ENCODE data around the gene CELF2.

Gene CELF2

DNA sequence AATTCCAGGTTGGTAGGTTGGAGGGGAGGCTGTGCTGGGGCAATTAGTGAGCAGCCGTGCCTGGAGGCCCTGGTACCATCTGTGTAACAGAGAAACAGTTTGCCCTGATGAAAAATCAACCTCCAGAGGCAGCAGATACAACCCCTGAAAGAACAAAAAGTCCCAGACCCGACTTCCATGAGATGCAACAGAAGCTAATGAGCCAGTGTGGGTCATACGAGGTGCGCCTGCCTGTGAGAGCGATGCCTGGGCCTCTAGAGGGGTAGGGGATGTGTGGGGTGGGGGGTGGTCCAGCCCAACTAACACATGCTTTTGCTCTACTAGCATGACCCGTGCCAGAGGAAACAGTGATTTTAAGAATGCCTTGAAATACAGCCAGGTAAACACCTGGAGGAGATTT is 39.3 kb downstream of the CELF2 start:
- in situ Hi-C loops (cut with MboI; ENCODE audit: low sequenced_read_pairs) = no loop called here

DNA sequence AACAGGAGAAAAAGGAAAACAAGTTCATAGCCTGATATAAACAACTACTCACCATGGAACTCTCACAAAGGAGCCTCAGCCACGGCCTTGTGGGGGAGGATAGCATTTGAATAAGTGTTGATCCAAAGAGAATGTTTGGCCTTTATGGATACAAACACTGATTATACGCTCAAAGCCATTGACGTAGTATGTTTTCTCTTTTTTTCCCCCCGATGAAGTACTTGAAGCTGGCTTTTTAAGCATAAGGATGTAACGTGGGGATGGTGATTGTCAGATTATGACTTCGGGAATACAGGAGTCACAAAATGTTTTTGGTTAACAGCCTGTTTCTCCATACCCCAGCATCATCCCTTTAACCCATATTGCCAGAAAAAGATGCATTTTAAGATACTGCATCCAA is 39.8 kb downstream of the CELF2 start:
- in situ Hi-C loops (cut with MboI; ENCODE audit: low sequenced_read_pairs) = no loop called here

DNA sequence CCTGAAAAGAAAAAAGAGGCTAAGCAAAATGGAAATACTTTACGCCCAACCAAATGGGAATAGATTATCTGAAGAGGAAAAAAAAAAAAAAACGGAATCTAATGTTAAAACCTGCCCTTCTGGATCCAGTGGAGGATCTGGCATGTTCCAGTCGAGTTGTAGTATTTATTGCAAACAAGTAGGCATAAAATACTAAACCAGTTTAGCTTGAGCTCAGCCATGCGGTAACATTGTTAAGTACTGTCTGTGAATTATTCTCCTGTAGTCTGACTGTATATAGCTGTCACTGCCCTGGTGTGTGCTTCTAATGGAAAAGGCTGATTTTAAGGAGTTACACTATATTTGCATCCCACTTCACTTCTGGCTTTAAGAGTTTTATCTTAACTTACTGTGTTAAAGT is 40.3 kb downstream of the CELF2 start:
- in situ Hi-C loops (cut with MboI; ENCODE audit: low sequenced_read_pairs) = no loop called here

DNA sequence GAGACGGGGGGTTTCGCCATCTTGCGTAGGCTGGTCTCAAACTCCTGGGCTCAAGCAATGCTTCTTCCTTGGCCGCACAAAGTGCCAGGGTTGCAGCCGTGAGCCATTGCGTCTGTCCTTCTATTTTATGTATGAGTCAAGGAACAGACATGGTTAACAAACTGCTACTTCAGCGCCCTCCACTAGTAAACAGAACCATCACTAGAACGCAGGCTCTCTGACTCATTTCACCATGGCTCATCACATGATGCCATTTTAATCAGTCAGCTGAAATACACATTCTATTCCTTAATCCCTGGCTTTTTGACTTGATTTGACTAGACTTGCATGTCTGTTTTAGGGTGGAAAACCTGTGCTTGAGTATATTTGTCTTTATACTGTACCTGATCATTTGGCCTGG is 41.3 kb downstream of the CELF2 start:
- in situ Hi-C loops (cut with MboI; ENCODE audit: low sequenced_read_pairs) = no loop called here

GRCh38 chr10:11063856-11064255 is 46.2 kb downstream of the CELF2 start:
- in situ Hi-C loops (cut with MboI; ENCODE audit: low sequenced_read_pairs) = no loop called here

DNA sequence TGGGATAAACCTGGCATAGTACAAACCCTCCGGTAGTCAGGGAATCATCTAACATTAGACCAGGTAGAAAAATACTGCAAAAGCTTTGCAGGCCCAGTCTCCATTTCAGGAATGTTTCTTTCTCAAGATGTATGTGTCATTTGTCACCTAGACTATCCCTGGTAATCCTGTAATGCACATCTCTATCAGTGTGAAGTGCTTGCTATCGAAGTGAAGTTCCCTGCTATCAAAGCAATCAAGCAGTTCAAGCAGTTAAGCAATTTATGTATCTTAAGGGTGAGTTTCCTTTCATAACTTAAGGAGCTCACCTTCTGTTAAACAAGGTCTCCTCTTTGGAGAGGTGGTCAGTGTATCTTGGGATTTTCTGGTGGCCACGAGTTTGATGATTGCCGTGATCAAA is 47.2 kb downstream of the CELF2 start:
- in situ Hi-C loops (cut with MboI; ENCODE audit: low sequenced_read_pairs) = no loop called here

GRCh38 chr10:11065567-11065966 is 47.9 kb downstream of the CELF2 start:
- in situ Hi-C loops (cut with MboI; ENCODE audit: low sequenced_read_pairs) = no loop called here

GRCh38 chr10:11066520-11066919 is 48.8 kb downstream of the CELF2 start:
- in situ Hi-C loops (cut with MboI; ENCODE audit: low sequenced_read_pairs) = no loop called here

DNA sequence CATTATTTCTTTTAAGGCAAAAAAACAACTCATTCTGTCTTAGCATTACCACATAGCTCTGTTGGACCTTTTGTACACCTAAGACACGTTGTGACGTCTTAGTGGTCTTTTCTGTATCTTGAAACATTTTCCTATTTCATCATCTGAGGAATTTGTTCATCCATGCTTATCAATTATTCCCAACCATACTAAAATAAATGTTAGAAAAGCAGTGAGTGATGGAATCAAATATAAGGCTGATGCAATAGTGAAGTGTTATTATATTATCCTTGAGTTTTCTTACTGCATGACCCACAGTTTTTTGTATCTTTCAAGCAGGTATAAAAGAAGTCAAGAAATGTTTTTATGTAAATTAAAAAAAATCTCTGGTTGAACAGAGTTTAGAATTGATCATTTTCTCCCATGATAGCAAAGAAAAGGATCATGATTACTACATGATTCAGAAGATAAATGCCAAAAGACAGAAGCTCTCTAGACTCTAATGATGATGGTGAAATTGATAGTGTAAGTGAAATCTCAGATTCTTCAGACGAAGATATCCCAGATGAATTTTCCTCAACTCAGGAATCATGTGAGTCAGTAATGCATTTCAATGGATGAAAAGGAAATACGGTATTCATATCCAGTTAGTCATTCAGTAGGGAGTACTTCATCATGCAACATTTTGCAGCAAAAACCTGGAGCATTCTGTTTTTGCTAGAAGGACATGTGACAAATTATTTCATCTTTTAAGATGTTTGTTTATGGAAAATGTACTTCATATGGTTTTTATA is 51.4 kb downstream of the CELF2 start:
- in situ Hi-C loops (cut with MboI; ENCODE audit: low sequenced_read_pairs) = no loop called here

DNA sequence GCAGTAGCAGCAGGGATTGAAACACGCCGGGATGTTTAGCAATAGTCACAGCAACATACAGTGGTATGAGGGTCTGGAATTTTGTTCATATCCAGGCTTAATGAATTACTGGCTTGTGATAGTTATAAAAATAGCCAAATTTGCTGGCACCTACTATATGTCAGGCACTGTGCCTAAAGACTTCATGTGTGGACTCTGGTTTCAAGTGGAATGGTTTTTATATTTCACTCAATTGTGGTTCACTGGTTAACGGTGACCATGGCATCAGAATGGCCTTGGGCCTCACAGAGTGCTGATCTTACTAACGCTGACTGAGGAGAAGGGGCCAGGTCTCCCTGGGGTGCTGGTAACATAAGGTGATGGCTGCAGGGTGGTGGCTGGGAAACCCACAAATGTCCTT is 55.7 kb downstream of the CELF2 start:
- in situ Hi-C loops (cut with MboI; ENCODE audit: low sequenced_read_pairs) = no loop called here

DNA sequence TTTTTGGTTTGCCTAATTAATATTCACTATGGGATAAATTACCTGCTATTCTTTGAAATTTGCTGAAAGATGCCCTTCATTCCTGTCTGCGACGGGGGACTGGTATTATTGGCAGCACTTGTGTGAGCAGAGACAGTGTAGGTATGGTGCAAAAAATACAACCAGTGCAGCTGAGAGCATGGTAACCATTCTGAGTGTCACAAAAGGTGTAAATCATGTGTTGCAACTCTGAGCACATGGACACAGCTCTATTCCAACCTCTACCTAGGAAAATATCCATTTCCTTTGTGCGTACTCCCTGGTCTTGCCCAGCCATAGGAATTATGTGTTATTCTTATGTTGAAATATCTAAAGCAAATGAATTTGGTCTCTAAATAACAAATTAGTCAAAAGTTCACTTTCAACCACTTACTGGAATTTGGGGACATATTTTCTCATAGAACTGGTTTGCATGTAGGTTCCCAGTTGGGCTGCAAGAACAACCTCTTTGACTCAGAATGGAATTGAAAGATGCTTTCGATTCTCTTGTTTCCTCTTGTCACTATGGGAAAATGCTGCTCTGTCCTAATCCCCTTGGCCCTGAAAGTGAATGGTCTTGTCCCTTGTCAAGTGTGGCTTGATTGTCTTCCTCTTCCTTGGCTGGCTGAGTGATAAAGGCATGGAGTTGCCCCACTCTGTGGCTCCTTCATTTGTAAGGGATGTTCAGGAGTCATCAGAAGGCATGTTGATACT is 57.0 kb downstream of the CELF2 start:
- in situ Hi-C loops (cut with MboI; ENCODE audit: low sequenced_read_pairs) = no loop called here

DNA sequence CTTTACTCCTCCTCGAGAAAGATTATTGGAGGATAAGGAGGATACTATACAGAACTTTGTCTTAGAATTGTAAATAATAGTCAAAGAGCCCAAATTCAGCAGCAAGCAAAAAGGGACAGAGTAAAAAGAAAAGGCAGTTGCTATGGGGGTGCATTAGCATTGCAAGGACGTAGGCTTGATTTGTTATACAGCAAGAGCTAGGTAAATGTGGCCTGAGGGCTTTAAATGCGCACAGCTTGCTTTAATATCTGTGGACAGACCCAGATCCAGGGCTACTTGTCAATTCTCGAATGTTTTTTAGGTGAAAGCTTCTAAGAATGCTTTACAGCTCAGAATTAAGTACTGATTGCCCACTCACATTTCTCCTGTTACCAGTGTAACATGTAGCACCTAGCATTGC is 58.5 kb downstream of the CELF2 start:
- in situ Hi-C loops (cut with MboI; ENCODE audit: low sequenced_read_pairs) = no loop called here

GRCh38 chr10:11080564-11080984 is 62.9 kb downstream of the CELF2 start:
- in situ Hi-C loops (cut with MboI; ENCODE audit: low sequenced_read_pairs) = no loop called here

- in situ Hi-C loops (cut with MboI; ENCODE audit: low sequenced_read_pairs) = no loop called here
These were observed 63.7 kb downstream of the CELF2 start for GRCh38 chr10:11081408-11081807.

- in situ Hi-C loops (cut with MboI; ENCODE audit: low sequenced_read_pairs) = no loop called here
These were observed 64.9 kb downstream of the CELF2 start for GRCh38 chr10:11082526-11082925.

GRCh38 chr10:11083051-11083450 is 65.4 kb downstream of the CELF2 start:
- in situ Hi-C loops (cut with MboI; ENCODE audit: low sequenced_read_pairs) = no loop called here

GRCh38 chr10:11085545-11085944 is 67.9 kb downstream of the CELF2 start:
- in situ Hi-C loops (cut with MboI; ENCODE audit: low sequenced_read_pairs) = no loop called here

DNA sequence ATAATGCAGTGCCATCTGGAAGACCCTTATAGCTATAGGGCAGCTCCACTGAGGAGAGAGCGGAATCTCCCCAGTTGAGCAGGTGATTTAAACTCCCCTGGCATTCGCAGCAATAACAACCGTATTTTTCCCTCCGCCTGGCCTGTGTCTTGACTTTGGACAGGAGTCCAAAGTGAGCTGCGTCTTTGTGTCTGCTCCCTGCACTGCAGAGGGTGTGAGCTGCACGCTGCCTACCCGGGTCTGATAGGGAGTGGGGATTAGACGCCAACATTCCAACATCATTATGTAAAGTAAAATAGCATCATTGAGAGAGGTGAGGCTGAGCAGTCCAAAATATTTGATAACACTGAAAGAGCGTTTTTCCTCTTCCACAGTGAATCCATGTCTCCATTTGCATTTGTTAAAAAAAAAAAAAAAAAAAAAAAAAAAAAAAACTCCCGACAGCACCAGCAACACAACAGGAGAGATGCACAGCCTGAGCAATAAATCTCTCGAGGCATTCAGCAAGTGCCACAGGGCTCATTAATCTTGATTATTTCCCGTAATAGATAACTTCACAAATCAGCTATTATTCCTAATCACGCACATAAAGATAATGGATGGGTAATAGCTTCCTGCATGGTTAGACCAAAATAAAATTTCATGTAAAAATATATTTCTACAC is 68.6 kb downstream of the CELF2 start:
- in situ Hi-C loops (cut with MboI; ENCODE audit: low sequenced_read_pairs) = no loop called here

- in situ Hi-C loops (cut with MboI; ENCODE audit: low sequenced_read_pairs) = no loop called here
These were observed 69.7 kb downstream of the CELF2 start for GRCh38 chr10:11087372-11087771.

GRCh38 chr10:11088709-11089108 is 71.0 kb downstream of the CELF2 start:
- in situ Hi-C loops (cut with MboI; ENCODE audit: low sequenced_read_pairs) = no loop called here

DNA sequence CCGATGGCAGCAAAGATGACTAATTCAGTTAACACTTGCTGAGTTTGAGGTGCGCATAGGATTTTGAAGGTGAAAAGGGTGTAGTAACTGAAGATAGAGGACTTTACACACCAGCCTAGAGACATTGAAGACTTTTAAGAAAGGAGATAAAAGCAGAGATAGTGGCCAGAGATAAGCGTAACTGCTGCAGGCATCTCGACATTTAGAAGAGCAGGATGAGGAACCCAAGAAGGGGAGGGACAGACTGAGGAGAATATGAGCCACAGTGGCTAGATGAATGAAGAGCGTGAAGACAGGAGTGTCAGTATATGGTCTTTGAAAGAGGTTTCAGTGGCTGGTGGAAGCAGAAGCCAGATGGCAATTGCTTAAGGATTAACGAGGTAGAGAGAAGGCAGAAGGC is 71.6 kb downstream of the CELF2 start:
- in situ Hi-C loops (cut with MboI; ENCODE audit: low sequenced_read_pairs) = no loop called here

DNA sequence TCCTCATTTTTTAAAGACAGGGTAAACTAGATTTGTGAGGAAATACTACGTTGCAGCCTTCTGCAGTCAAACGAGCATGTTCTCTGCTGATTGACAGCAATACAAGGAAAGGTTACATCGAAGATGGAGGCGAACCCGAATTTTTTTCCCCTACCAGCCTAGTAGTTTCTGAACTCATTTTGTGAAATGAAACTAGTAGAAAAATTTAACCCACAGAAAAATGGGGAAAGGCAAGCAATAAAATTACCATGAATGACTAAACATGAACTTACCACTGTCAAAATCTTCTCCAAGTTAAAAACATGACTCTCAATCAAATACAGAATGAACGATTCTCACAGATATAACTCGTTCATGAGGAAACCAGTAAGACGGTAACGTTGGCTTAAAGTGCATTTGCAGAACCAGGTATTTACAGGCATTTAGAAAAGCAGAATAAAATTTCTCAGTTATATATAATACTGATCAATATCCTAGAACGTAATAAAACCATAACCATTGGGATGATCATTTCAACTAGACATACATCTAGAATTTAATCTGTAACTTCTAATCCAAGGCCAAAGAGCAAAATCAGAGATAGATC is 73.9 kb downstream of the CELF2 start:
- in situ Hi-C loops (cut with MboI; ENCODE audit: low sequenced_read_pairs) = no loop called here
